ENCODE results near the gene TGIF1. TPM values are rescaled to one million over a fixed set of nuclear protein-coding genes. Genes with fewer than 3 reads are reported as not detected.

Gene TGIF1
- total and polyA plus RNA-seq, 10 donors = 25.3 to 64.5 (median 35.9) TPM

- peaks cover 0 to 13% (median 4%) of the 10 kb centered on the region in 6 donors for H3K4me1 ChIP-seq
- WGBS, 5 donors = 80 to 87% (median 83%) methylated on average over 6 of the region's 6 CpGs
- H3K4me3 ChIP-seq = no peak overlapping the region
- TF ChIP-seq POLR2AphosphoS5 (IDR thresholded peaks at IDR 0.05) = no peak
- no peak for TF ChIP-seq POLR2A (IDR thresholded peaks at IDR 0.05)
- no peak for TF ChIP-seq CTCF (IDR thresholded peaks at IDR 0.05 in 8 of 11, conservative IDR thresholded peaks at IDR 0.05 in 3 of 11)
- intact Hi-C loops (cut with DNase I; ENCODE audit: low total_unique reads) = no loop called here
- no peaks in the 10 kb centered on the region for H3K36me3 ChIP-seq
- no peak for DNase-seq
- no peak overlapping the region for H3K27ac ChIP-seq
- no peaks in the 10 kb centered on the region for H3K9me3 ChIP-seq
- no peaks in the 10 kb centered on the region for H3K27me3 ChIP-seq (replicated peaks in 1 of 7)
These were observed 39.5 kb downstream of the TGIF1 start for GRCh38 chr18:3489462-3489861.

GRCh38 chr18:3491981-3492555 is 42.1 kb downstream of the TGIF1 start:
- intact Hi-C loops (cut with DNase I; ENCODE audit: low total_unique reads) = no loop called here
- no peak overlapping the region for H3K4me3 ChIP-seq
- no peak for DNase-seq
- no peak overlapping the region for H3K27ac ChIP-seq
- TF ChIP-seq CTCF (IDR thresholded peaks at IDR 0.05 in 8 of 11, conservative IDR thresholded peaks at IDR 0.05 in 3 of 11) (no peak), POLR2AphosphoS5 (IDR thresholded peaks at IDR 0.05) (no peak), POLR2A (IDR thresholded peaks at IDR 0.05) (no peak)
- H3K36me3 ChIP-seq = no peaks in the 10 kb centered on the region
- H3K9me3 ChIP-seq = no peaks in the 10 kb centered on the region
- peaks cover 0 to 13% (median 4%) of the 10 kb centered on the region in 6 donors for H3K4me1 ChIP-seq
- H3K27me3 ChIP-seq (replicated peaks in 1 of 7) = no peaks in the 10 kb centered on the region
- WGBS, 5 donors = 0 to 100% (median 0%) methylated on average over 1 of the region's 1 CpG

GRCh38 chr18:3492721-3493120 is 42.7 kb downstream of the TGIF1 start:
- H3K4me3 ChIP-seq = no peak overlapping the region
- H3K9me3 ChIP-seq = no peaks in the 10 kb centered on the region
- TF ChIP-seq POLR2AphosphoS5 (IDR thresholded peaks at IDR 0.05) (no peak), CTCF (IDR thresholded peaks at IDR 0.05 in 8 of 11, conservative IDR thresholded peaks at IDR 0.05 in 3 of 11) (no peak), POLR2A (IDR thresholded peaks at IDR 0.05) (no peak)
- no peaks in the 10 kb centered on the region for H3K27me3 ChIP-seq (replicated peaks in 1 of 7)
- DNase-seq = no peak
- H3K36me3 ChIP-seq = no peaks in the 10 kb centered on the region
- intact Hi-C loops (cut with DNase I; ENCODE audit: low total_unique reads) = no loop called here
- 93 to 100% (median 98%) methylated on average over 2 of the region's 2 CpGs for WGBS, 5 donors
- no peak overlapping the region for H3K27ac ChIP-seq
- peaks cover 0 to 13% (median 4%) of the 10 kb centered on the region in 6 donors for H3K4me1 ChIP-seq

GRCh38 chr18:3493501-3494244 is 43.7 kb downstream of the TGIF1 start:
- intact Hi-C loops (cut with DNase I; ENCODE audit: low total_unique reads) = no loop called here

More at GRCh38 chr18:3493501-3494244, 43.7 kb downstream of the TGIF1 start:
- no peaks in the 10 kb centered on the region for H3K9me3 ChIP-seq
- peak overlapping the region in 5 of 8 donors; percentile 3 to 59 (median 38) for H3K27ac ChIP-seq
- peaks cover 0 to 6% (median 0%) of the 10 kb centered on the region in 7 donors for H3K27me3 ChIP-seq (replicated peaks in 1 of 7)
- 54 to 66% (median 64%) methylated on average over 9 of the region's 9 CpGs for WGBS, 5 donors
- no peak for TF ChIP-seq CTCF (IDR thresholded peaks at IDR 0.05 in 8 of 11, conservative IDR thresholded peaks at IDR 0.05 in 3 of 11)
- TF ChIP-seq POLR2A (IDR thresholded peaks at IDR 0.05) = no peak
- no peak for TF ChIP-seq POLR2AphosphoS5 (IDR thresholded peaks at IDR 0.05)
- H3K36me3 ChIP-seq = no peaks in the 10 kb centered on the region
- DNase-seq = no peak
- H3K4me1 ChIP-seq = peaks cover 0 to 16% (median 5%) of the 10 kb centered on the region in 6 donors
- peak overlapping the region in 4 of 8 donors; percentile 5 to 24 (median 8) for H3K4me3 ChIP-seq

All from spleen (tissue), 11 donors.